CD4-positive, alpha-beta T cell treated with Interleukin-17A for 4 hours (primary cell): ENCODE data around the gene SEC22C.
A peak's percentile ranks its signal among the peaks of the same experiment; 100 is the strongest.
"Not testable (repeated sequence)": the region's sequence is repeated elsewhere in the genome, so short reads cannot be mapped to it uniquely, and the experiment has no call there.

Experiments
- DNase-seq: peaks from one replicate; pipeline ENCODE4 v3.0.0-alpha.2; 2020; ENCODE audit warnings: mixed read lengths

Gene SEC22C

GRCh38 chr3:42581709-42582473 is at the start of gene SEC22C:
SEC22C (minus strand) TSS chr3:42581967; CDS start chr3:42569046, 12,921 bp downstream.
- DNase-seq, result peak; percentile 97

GRCh38 chr3:42613462-42613861 is 31.7 kb upstream of the SEC22C start:
- DNase-seq, result no peak

GRCh38 chr3:42612928-42613327 is 31.2 kb upstream of the SEC22C start:
- DNase-seq, result no peak

- DNase-seq, result no peak
Measured at GRCh38 chr3:42612217-42612616, 30.4 kb upstream of the SEC22C start.

- DNase-seq, result no peak
Measured at GRCh38 chr3:42610976-42611375, 29.2 kb upstream of the SEC22C start.

GRCh38 chr3:42608581-42608980 is 26.8 kb upstream of the SEC22C start:
- DNase-seq, result no peak

- DNase-seq, result no peak
Measured at GRCh38 chr3:42605546-42606173, 23.9 kb upstream of the SEC22C start.

- no peak for DNase-seq
Measured at GRCh38 chr3:42602961-42603360, 21.2 kb upstream of the SEC22C start.

GRCh38 chr3:42601896-42602581 is 20.3 kb upstream of the SEC22C start:
- DNase-seq, result no peak

- DNase-seq, result peak; percentile 67
Measured at GRCh38 chr3:42600958-42601675, 19.4 kb upstream of the SEC22C start.

- DNase-seq, result peak; percentile 99
Measured at GRCh38 chr3:42600111-42600957, 18.6 kb upstream of the SEC22C start, which contains the start of gene NKTR. NKTR (plus strand) TSS chr3:42600686; CDS start chr3:42601007, 321 bp downstream.

- DNase-seq, result not testable (repeated sequence)
Measured at GRCh38 chr3:42597098-42597497, 15.3 kb upstream of the SEC22C start.

GRCh38 chr3:42595682-42596081 is 13.9 kb upstream of the SEC22C start:
- DNase-seq, result no peak

GRCh38 chr3:42593635-42594034 is 11.9 kb upstream of the SEC22C start:
- DNase-seq, result no peak

GRCh38 chr3:42591811-42592210 is 10.0 kb upstream of the SEC22C start:
- DNase-seq, result no peak

- no peak for DNase-seq
Measured at GRCh38 chr3:42590989-42591756, 9.4 kb upstream of the SEC22C start.

GRCh38 chr3:42589382-42590109 is 7.8 kb upstream of the SEC22C start:
- peak; percentile 4 for DNase-seq

GRCh38 chr3:42588625-42589024 is 6.9 kb upstream of the SEC22C start:
- DNase-seq, result no peak

- no peak for DNase-seq
Measured at GRCh38 chr3:42582474-42583070, 805 bp upstream of the SEC22C start.

- no peak for DNase-seq
Measured at GRCh38 chr3:42581400-42581708, 413 bp downstream of the SEC22C start.
